ENCODE measurements around the gene FHDC1.

GRCh38 chr4:153013202-153013977 is 77.3 kb downstream of the FHDC1 start:
- TF ChIP-seq SUZ12 (IDR thresholded peaks at IDR 0.05) (no peak), TARDBP (IDR thresholded peaks at IDR 0.05) (no peak), ARNT (IDR thresholded peaks at IDR 0.05) (no peak), ELF4 (IDR thresholded peaks at IDR 0.05) (no peak)

Measured in HEK293T (cell line).